ENCODE data around the gene ACVR1C.
"Not testable (repeated sequence)": the region's sequence is repeated elsewhere in the genome, so short reads cannot be mapped to it uniquely, and the experiment has no call there.

Gene ACVR1C

DNA sequence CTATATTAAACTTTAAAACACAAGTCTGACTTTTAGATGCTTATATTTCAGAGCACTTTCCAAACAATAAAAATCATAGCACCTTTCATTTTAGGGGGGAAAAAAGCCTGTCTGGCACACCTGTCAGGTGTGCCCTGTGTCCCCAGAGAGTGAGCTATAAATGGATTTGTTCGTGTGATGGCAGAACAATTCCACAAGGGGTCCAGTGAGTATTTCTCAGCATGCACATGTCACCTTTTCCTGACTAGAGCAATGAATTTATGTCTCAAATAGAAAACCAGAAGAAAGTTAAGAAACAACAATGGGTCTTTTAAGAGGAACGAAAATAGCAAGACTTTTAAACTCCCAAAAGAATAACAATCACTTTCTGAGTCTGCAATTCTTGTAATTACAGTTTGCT, 55.9 kb downstream of the ACVR1C start:
- DNase-seq = no peak

DNA sequence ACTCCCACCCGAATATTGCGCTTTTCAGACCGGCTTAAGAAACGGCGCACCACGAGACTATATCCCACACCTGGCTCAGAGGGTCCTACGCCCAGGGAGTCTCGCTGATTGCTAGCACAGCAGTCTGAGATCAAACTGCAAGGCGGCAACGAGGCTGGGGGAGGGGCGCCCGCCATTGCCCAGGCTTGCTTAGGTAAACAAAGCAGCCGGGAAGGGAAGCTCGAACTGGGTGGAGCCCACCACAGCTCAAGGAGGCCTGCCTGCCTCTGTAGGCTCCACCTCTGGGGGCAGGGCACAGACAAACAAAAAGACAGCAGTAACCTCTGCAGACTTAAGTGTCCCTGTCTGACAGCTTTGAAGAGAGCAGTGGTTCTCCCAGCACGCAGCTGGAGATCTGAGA, 62.0 kb downstream of the ACVR1C start:
- not testable (repeated sequence) for DNase-seq

DNA sequence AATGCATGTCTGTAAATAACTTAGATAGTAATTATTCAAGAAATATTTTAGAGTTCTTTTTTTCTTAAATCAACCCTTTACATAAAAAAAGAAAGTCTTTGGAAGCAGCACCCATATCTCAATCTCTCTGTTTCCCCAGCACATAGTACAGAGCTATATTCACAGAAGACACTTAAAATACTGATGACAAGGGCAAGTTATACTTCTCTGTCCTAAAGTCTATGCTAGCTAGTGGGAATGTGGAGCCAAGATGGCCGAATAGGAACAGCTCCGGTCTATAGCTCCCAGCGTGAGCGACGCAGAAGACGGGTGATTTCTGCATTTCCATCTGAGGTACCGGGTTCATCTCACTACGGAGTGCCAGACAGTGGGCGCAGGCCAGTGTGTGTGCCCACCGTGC, 62.6 kb downstream of the ACVR1C start:
- not testable (repeated sequence) for DNase-seq

DNA sequence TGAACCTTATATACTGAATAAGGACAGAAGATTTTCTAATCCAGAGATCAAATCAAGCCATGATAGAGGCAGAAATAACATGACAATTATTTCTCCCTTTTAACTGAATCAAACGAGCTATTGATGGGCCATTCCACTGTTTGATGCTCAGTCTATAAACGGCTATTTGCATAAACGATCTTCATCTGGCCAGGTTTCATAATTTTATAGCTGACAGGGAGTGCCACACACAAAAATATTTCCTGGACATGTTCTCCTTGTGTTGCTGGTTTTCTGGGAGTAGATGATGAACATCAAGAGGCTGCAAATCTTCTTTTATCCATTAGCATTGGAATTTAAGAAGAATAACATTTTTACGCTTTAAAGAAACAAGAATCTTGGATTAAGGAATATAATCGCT, 63.1 kb downstream of the ACVR1C start:
- no peak for DNase-seq

DNA sequence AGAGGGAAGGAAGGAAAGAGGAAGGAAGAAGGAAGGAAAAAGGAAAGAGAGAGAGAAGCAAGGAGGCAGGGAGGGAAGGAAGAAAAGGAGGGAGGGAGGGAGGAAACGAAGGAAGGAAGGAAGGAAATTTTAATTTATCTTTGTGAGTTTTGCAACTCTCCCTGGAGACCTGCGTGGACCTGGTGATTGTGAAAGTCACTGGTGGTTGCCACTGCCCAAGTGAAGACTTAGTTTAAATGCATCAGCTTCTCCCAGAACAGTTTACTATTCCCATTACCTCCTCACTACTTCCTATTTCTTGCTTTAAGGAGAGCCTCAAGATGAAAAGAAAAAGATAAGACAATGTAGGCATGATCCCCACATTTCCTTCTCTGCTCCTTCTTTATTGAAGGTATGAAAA, 68.8 kb downstream of the ACVR1C start:
- no peak for DNase-seq

DNA sequence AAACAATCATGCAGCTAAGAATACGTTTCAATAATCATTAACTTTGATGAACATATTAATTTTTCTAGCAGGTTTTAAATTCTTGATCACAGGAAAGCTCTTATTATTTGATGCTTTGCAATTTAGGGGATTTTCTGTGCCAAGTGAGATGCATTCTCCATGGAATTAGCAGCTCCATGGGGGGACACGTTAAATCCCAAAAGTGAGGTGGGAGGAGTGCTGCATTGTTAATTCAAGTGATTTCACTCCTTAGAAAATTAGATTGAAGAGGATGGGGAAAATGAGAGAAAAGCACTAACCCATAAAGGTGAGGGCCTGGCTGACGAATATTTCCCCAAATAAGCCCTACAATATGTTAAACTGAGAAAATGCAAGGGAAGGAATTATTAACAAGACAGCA, 69.2 kb downstream of the ACVR1C start:
- DNase-seq = no peak

DNA sequence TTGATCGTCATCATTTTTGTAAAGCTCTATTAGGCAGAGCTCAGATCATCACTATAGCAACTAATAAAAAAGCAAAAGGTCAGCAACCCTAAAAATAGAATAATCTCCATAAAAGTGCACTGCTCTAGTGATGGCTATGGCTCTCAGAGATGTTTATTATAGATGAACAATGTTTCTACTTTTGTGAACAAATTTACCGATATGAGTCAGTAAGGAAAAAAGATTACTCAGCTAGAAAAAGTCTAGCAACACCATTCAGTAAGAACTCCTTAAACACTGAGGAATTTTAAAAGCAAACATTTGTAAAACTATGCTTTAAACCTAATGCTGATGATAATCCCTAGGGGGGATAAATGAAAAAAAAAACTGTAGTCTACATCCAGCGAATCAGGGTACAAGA, 69.6 kb downstream of the ACVR1C start:
- DNase-seq = no peak

DNA sequence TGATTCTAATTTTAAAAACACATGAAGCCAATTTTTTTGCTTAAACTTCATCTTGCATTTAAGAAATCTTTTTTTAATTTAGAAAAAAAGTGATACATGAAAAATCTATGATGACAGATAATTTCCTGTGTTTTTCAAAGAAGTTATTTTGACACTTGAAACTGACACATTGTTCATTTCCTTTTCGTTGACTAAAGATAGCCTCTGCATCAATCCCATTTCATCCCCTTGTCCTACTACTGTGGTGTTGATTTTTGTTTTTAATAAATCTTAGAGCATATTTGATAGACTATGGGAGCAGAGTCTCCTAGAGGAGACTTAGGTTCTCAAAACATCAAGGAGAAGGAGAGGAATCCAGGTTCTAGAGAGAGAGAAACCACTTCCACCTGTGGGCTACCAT, 70.9 kb downstream of the ACVR1C start:
- no peak for DNase-seq

DNA sequence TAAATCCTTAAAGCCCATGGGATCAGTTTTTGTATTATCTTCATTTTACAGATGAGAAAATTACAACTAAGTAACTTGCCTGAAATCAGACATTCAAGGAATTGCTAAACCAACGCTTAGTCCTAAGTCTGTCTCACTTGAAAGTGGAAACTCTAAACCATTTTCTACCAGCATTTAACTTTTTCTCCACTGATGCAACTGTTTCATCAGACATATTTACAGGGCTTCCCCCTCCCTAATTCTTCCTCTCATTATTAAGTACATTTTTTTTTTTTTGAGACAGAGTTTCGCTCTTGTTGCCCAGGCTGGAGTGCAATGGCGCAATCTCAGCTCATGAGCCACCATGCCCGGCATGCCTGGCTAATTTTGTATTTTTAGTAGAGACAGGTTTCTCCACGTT, 88.6 kb downstream of the ACVR1C start:
- no peak for DNase-seq

DNA sequence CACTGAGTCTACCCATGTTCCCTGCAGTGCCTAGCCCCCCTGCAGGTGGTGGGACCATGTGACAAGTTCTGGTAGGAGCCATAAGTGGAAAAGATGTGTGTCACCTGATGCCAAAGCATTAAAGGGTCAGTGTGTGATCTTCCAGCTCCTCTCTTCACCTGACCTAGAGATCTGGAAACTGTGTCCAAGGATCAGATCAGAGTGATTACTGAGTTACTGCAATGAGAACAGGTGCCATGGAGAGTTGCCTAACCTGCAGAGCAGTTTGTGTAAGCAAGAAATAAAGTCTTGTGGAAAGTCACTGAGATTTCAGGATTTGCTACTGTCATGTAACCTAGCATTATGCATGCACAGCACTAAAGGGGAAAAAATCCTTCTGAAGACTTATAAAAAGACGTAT, 90.6 kb downstream of the ACVR1C start:
- DNase-seq = no peak

DNA sequence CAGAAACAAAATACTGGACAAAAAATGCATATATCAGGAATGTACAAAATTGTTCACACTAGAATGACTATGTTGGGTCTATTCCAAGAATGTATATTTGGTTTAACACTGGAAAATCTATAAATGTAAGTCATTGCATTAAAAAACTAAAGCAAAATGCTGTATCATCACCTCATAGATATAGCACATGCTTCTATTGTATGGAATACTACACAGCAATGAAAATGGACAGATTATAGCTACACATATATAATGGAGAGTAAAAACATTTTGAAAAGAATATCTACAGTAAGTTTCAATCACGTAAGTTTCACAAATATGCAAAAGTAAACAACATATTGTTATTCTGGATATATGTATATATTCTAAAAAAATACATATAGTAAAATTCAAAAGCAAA, 91.8 kb downstream of the ACVR1C start:
- no peak for DNase-seq

DNA sequence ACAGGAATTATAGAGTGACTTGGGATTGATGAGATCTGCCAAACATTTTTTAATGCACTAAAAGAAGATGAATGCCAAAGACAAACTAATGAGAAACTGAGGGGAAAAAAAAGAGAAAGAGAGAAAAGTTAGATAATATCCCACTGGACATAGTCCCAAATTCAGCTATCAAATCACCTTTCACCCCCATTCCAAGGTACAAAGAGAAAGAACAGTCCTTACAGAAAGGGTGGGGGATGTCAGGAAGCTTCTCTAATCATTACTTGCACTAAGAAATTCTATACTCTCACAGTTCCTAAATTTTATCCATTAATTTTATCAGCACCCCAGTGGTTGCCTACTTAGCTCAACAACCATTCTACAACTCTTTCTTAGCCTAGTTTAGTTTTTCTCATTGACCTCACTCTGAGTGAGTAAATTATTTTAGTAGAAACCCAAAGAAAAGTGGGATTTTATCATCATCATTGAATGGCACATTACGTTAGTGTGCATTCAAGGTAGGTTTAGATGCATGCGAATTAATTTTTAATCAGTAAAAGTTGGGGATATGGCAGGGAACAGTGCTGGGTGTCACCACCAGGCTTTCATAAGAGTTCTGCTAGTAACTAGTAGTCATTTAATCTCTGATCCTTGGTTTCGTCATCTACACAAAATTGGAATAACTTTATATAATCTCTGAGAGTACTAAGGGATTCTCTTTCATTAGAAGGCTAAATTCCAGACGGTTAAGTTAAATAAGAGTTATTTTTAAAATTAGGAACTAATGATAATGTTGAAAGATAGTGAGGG, 99.5 kb downstream of the ACVR1C start:
- DNase-seq = no peak

DNA sequence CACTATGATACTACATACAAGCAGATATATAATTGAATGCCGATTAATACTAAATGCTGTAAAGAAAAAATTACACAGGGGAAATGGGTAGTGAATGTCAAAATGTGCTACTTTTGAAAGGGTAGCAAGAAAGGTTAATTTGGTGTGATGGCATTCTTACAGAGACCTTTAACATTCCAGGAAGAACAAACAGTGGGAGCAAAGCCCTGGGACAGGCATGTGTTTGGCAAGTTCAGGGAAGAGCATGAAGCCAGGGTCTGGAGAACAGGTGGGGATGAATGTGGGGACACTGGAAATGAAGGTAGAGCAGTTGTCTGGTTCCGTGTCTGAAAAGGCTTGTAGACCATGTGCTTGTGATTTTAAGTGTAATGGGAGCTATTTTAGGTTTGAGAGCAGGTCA, 102.6 kb downstream of the ACVR1C start:
- DNase-seq = no peak

DNA sequence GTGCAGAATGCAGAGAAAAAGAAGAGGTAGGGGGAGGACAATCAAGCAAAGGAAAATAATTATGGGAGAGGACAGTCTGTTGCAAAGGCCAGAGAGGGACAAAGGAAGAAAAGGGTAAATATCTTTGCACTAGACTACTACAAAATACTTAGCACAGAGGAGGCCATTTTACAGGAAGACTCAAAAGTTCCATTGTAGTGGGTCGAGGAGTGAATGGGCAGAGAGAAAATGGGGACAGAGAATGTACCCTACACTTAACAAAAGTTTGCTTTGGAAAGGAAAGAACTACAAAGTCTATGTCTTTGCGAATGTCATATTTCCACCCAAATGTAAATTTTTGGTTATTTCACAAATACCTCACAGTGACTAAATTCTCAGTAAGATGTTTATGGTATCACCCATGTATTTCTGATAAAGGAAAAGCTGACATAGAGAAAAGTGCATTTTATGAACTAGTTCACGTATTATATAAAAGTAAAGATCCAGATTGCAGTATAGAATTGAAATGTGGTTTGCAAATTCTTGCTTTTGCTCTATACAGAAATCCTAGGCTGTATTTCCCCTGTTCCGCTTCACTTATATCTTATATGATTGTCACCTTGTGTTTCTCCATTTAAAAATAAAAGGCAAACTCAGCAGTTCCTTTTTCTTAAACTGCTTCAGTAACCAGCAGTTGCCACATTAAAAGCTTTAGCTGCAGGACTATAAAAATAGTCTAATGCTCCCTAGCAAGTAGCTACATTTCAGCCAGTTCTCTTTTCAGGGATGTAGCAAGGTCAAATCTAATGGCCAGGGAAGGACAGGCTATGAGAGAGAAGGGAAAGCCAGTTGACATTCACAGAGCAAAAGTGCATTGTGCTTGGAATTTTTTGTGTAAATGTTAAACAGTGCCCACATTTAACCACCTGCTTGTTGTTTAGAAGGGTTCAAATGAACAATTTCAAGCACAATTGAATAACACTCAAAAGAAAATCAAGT, 105.1 kb downstream of the ACVR1C start:
- no peak for DNase-seq

DNA sequence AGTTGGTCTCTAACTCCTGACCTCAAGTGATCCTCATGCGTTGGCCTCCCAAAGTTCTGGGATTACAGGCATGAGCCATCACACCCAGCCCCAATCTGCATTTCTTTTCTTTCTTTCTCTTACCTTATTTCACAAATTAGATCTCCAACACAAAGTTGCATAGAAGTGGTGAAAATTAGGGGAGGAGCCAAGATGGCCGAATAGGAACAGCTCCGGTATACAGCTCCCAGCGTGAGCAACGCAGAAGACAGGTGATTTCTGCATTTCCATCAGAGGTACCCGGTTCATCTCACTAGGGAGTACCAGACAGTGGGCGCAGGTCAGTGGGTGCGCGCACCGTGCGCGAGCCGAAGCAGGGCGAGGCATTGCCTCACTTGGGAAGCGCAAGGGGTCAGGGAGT, 113.7 kb downstream of the ACVR1C start:
- not testable (repeated sequence) for DNase-seq

DNA sequence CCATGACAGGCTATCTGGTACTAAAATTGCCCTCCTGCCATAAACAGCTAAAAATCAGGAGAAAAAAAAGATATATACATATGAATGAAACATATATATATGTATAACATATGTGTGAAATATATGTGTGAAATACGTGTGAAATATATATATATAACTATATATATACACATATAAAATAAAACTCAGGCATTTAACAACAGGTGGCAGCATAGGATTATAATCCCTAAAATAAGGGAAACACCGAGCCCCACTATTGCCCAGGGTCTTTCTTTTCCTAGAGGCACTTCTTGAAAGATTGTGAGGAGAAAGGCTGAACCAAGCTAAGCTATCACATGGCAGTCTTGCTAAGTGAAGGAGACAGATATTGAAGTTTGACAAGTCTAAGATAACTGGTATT, 118.9 kb downstream of the ACVR1C start:
- DNase-seq = no peak

DNA sequence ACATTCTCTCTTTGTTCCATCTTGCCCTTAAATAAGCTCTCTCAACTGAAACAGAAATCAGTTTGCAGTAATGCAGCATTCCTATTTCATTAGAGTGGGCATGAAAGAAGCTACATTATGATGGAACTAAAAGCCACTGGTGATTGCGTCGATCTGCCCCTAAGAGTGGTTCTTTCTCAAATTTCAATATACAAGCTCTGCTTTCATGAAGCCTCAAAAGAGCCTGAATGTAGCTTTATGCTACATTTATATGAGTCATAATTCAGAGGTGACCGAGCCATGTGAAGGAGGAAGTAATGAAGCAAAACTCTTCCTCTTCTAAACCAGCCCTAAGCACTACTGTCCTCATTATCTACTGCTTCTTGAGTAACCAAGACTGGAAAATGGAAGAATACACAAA, 120.0 kb downstream of the ACVR1C start:
- no peak for DNase-seq

DNA sequence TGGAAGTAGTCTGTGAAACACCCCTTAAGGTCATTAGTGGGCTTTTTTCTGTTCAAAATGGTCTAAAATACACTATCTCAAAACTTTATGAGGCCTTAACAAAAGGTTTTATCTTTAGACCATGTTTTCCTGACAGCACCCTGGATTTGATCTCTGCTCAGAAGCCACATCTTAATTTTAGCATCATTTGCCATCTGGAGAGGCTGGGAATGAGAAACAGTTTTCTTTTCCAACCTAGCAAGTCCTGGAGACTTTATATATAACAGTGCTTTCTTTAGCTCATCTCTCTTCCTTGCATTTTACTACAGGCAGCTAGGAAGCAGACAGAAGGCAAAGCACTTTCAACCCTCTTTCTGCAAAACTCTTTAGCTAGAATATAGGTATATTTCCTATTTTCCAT, 122.1 kb downstream of the ACVR1C start:
- DNase-seq = no peak

DNA sequence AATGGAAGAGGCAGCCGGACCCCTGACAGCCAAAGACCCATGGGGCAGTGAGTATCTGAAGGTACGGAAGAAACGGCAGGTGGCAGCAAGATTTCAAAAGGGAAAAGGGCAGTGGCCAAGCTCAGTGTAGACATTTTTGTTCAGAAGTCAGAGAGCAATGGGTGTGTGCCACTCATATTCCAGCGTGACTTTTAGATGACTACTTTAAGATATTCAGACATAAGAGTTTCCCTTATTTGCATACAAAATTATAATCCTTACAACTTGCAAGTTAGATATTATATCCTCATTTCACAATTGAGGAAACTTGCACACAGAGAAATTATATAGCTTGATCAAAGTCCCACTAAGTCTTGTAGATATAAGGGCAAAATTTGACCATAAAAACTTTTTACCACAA, 124.0 kb downstream of the ACVR1C start:
- DNase-seq = no peak

DNA sequence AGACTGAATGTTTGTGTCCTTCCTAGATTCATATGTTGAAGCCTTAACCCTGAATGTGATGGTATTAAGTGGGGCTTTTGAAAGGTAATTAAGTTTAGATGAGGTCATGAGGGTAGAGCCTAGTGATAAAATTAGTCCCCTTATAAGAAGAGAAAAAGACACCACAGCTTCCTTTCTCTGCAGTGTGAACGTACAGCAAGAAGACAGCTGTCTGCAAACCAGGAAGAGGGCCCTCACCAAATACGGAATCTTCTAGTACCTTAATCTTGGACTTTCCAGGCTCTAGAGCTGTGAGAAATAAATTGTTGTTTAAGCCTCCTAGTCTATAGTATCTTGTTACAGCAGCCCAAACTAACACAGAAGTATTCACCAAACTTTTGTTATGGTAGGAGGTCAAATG, 127.6 kb downstream of the ACVR1C start:
- DNase-seq = no peak

DNA sequence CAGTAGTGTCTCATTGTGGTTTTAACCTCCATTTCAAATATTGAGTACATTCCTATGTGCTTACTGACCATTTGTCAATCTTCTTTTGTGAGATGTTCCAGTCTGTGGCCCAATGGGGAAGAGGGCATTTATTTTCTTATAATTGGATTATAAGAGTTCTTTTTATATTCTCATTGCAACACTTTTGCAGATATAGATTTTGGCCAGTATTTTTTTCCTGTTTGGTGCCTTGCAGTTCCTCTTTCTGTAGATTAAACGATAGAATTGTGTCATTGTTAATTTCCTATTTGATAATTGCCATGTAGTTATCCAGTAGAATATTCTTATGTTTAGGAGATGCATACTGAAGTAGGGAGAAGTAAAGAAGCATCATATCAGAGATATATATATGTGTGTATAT, 128.3 kb downstream of the ACVR1C start:
- DNase-seq = no peak

DNA sequence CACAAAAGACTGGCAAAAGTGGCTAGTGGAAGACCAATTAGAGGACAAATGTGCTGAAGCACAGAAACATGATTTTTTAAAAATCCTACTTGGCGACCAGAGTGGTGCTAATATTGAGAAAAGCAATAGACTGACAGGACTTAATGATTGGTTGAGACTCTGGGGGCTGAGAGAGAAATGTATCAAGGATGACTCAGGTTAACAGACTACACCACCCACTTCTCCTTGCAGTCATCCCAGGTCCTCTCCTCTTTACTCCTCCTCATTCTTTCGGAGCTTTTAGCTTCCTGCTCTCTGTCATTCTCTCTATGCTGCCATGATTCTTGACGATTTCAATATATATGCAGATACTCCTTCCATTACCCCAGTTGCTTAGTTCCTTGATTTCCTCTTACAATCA, 130.2 kb downstream of the ACVR1C start:
- no peak for DNase-seq

DNA sequence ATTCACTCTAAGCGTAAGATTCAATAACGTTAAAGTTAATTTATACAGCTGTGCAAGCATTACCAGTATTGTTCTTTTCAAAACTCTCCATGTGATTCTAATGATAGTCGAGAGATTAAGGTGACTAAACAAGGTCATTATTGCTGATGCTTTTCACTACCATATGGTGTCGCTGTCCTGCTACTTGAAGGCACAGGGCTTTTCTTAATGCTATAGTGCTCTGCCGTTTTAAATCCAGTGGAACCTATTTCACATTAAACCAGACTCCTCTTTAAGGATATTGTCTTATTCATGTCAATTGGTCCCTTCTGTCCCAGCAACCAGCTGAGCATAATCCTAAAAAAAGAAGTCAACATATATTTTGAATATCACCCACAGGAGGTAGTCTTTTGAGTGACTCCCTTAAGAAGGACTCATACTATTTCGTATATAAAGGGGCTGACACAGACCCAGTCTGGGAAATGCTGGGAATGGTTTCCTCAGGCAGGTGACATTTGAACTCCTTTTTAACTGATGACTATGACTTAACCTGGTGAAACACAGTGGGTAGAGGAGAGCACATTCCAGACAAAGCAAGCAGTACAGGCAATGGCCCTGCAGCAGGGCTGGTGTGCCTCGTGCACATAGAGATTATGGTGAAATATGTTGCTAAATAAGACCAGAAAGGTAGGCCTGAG, 130.9 kb downstream of the ACVR1C start:
- DNase-seq = no peak
